GM23338 (cell line): ENCODE data around the gene ZFPL1. TPM values are rescaled to one million over a fixed set of nuclear protein-coding genes. Genes with fewer than 3 reads are reported as not detected.

ENCODE experiments used
- ATAC-seq: fragments of 200-7000 bp; cut with Tn5 transposase; 3 replicates; pipeline ENCODE4 v1.9.1; 2020
- DNase-seq: peaks from one replicate; pipeline ENCODE4 v3.0.0-alpha.2; 2015; ENCODE audit warnings: low spot score
- H2AFZ ChIP-seq: fragments of 200-600 bp; sonication (generic); 2 replicates; pipeline ENCODE4 v1.8.0; 2016; ENCODE audit warnings: antibody characterized with exemption, mild to moderate bottlenecking, moderate library complexity
- H3F3A ChIP-seq: fragments of 200-600 bp; sonication (generic); replicated peaks from 2 replicates; pipeline ENCODE4 v1.8.0; 2017; ENCODE audit warnings: antibody characterized with exemption, mixed run types, low read depth
- H3K27ac ChIP-seq: fragments of 200-600 bp; sonication (generic); 2 replicates; pipeline ENCODE4 v1.6.1; 2016; ENCODE audit warnings: low read depth
- H3K27me3 ChIP-seq: fragments of 200-600 bp; sonication (generic); 2 replicates; pipeline ENCODE4 v1.8.0; 2016; ENCODE audit warnings: mild to moderate bottlenecking, mixed run types, moderate library complexity; ENCODE audit not compliant: insufficient read depth
- H3K36me3 ChIP-seq: fragments of 200-600 bp; sonication (generic); 2 replicates; pipeline ENCODE4 v1.8.0; 2016; ENCODE audit warnings: mild to moderate bottlenecking; ENCODE audit not compliant: insufficient read depth
- H3K4me1 ChIP-seq: fragments of 200-600 bp; sonication (generic); 2 replicates; pipeline ENCODE4 v1.8.0; 2016; ENCODE audit warnings: mild to moderate bottlenecking, moderate library complexity; ENCODE audit not compliant: insufficient read depth
- H3K4me2 ChIP-seq: fragments of 200-600 bp; sonication (generic); 2 replicates; pipeline ENCODE4 v1.7.1; 2017; ENCODE audit warnings: mixed run types
- H3K4me3 ChIP-seq: fragments of 200-600 bp; sonication (generic); 2 replicates; pipeline ENCODE4 v1.6.1; 2016; ENCODE audit warnings: mixed run types
- H3K79me2 ChIP-seq: fragments of 200-600 bp; sonication (generic); replicated peaks from 2 replicates; pipeline ENCODE4 v1.8.0; 2017; ENCODE audit warnings: mild to moderate bottlenecking; ENCODE audit not compliant: insufficient read depth
- H3K9me2 ChIP-seq: fragments of 200-600 bp; sonication (generic); 2 replicates; pipeline ENCODE4 v1.8.0; 2017; ENCODE audit not compliant: insufficient read depth
- H4K20me1 ChIP-seq: fragments of 200-600 bp; sonication (generic); replicated peaks from 2 replicates; pipeline ENCODE4 v1.8.0; 2017; ENCODE audit warnings: mild to moderate bottlenecking; ENCODE audit not compliant: insufficient read depth
- H3K27ac Mint-ChIP-seq: 2 replicates; pipeline ENCODE4 v1.8.0; 2020; ENCODE audit warnings: inconsistent platforms, mild to moderate bottlenecking, moderate library complexity, mixed read lengths
- H3K27me3 Mint-ChIP-seq: 3 replicates; pipeline ENCODE4 v1.8.0; 2022; ENCODE audit warnings: low read depth, mild to moderate bottlenecking, moderate library complexity, mixed read lengths, inconsistent platforms; ENCODE audit not compliant: insufficient read depth, poor library complexity
- H3K36me3 Mint-ChIP-seq: 3 replicates; pipeline ENCODE4 v1.8.0; 2021; ENCODE audit warnings: low read depth, mild to moderate bottlenecking, inconsistent platforms, moderate library complexity, mixed read lengths
- H3K4me1 Mint-ChIP-seq: 3 replicates; pipeline ENCODE4 v1.8.0; 2020; ENCODE audit warnings: mild to moderate bottlenecking, inconsistent platforms, mixed read lengths
- H3K4me3 Mint-ChIP-seq: 3 replicates; pipeline ENCODE4 v1.8.0; 2021; ENCODE audit warnings: moderate library complexity, mild to moderate bottlenecking, inconsistent platforms, mixed read lengths
- H3K9me3 Mint-ChIP-seq: 3 replicates; pipeline ENCODE4 v1.8.0; 2020; ENCODE audit warnings: moderate library complexity, mild to moderate bottlenecking, inconsistent platforms, mixed read lengths
- CREB1 ChIP-seq: fragments of 250-450 bp; sonication (Bioruptor Pico); IDR thresholded peaks from 2 replicates; pipeline ENCODE4 v1.5.0; 2020; ENCODE audit warnings: low read depth, mild to moderate bottlenecking, moderate library complexity
- CTCF ChIP-seq, 2 experiments: fragments of 200-600 bp in 1 of 2; sonication (generic) in 1 of 2; conservative IDR thresholded peaks; 2 replicates each; pipeline versions ENCODE4 v1.5.1 to v1.6.1; 2016 to 2017; ENCODE audit warnings: antibody characterized with exemption in 2 of 2, low read depth in 2 of 2, mild to moderate bottlenecking in 2 of 2, moderate library complexity in 1 of 2
- ETS1 ChIP-seq: IDR thresholded peaks from 2 replicates; pipeline ENCODE4 v1.6.1; 2016; ENCODE audit warnings: antibody characterized with exemption
- EZH2phosphoT487 ChIP-seq: fragments of 200-600 bp; sonication (generic); IDR thresholded peaks from one replicate; pipeline ENCODE4 v1.8.1; 2018; ENCODE audit warnings: antibody characterized with exemption; ENCODE audit not compliant: unreplicated experiment
- ZNF114 ChIP-seq: fragments of 250-450 bp; sonication (Bioruptor Pico); IDR thresholded peaks from 2 replicates; pipeline ENCODE4 v1.5.0; 2020; ENCODE audit warnings: mild to moderate bottlenecking, moderate library complexity
- ZNF331 ChIP-seq: fragments of 250-450 bp; sonication (Bioruptor Pico); IDR thresholded peaks from 2 replicates; pipeline ENCODE4 v1.5.0; 2020; ENCODE audit warnings: low read depth, mild to moderate bottlenecking, moderate library complexity
- ZNF462 ChIP-seq: fragments of 250-450 bp; sonication (Bioruptor Pico); IDR thresholded peaks from 2 replicates; pipeline ENCODE4 v1.5.0; 2020; ENCODE audit warnings: mild to moderate bottlenecking, moderate library complexity
- polyA plus RNA-seq: library from polyadenylated mRNA; unstranded; fragments of >200 nt; fragmentation: Nextera tagmentation; extraction: Ambion mirVana; gene quantifications from 2 replicates; pipeline ENCODE4 v1.2.1, GENCODE V29; 2016
- total RNA-seq: library from RNA; depleted of rRNA; stranded (reverse); fragments of >200 nt; shearing (Covaris generic); gene quantifications from 2 replicates; pipeline ENCODE4 v1.2.3, GENCODE V29; 2014

ZFPL1 gene
- total and polyA plus RNA-seq, 2 experiments from 2014 or later = 26.3 to 26.8 TPM

- H2AFZ ChIP-seq = no peak overlapping the region
- no peaks in the 10 kb centered on the region for H3K4me1 ChIP-seq
- H3K79me2 ChIP-seq = no peaks in the 10 kb centered on the region
- no peaks in the 10 kb centered on the region for H4K20me1 ChIP-seq
- H3K4me1 Mint-ChIP-seq = no peaks in the 10 kb centered on the region; the same call in 2 of the 3 replicates
- no peak overlapping the region for H3K4me3 Mint-ChIP-seq
- no peaks in the 10 kb centered on the region for H3K9me2 ChIP-seq
- TF ChIP-seq CTCF (conservative IDR thresholded peaks at IDR 0.05; ENCODE audit: low read depth in 2 of 2) = no peak
- TF ChIP-seq ZNF331 (CRISPR knock-in tag) = no peak
- no peak for TF ChIP-seq ETS1
- no peak for TF ChIP-seq CREB1 (CRISPR knock-in tag)
- TF ChIP-seq ZNF462 (CRISPR knock-in tag) = no peak
- TF ChIP-seq ZNF114 (CRISPR knock-in tag) = no peak
- no peak for TF ChIP-seq EZH2phosphoT487
- no peaks in the 10 kb centered on the region for H3K36me3 ChIP-seq
- H3K36me3 Mint-ChIP-seq = no peaks in the 10 kb centered on the region
- no peaks in the 10 kb centered on the region for H3K9me3 Mint-ChIP-seq
- no peak overlapping the region for H3K27ac ChIP-seq
- H3K27me3 Mint-ChIP-seq = peaks cover 2% of the 10 kb centered on the region
- no peaks in the 10 kb centered on the region for H3K27me3 ChIP-seq
- DNase-seq (no peak), ATAC-seq (no peak)
- H3K4me2 ChIP-seq = no peak overlapping the region
- 0 out of 2 replicates have a peak, but pooled peaks cover 7% of the 10 kb centered on the region for H3F3A ChIP-seq
- no peak overlapping the region for H3K4me3 ChIP-seq
- H3K27ac Mint-ChIP-seq = no peak overlapping the region
Measured at GRCh38 chr11:65035579-65035978, 48.4 kb upstream of the ZFPL1 start.
